ENCODE measurements around the gene MYO10.

DNA sequence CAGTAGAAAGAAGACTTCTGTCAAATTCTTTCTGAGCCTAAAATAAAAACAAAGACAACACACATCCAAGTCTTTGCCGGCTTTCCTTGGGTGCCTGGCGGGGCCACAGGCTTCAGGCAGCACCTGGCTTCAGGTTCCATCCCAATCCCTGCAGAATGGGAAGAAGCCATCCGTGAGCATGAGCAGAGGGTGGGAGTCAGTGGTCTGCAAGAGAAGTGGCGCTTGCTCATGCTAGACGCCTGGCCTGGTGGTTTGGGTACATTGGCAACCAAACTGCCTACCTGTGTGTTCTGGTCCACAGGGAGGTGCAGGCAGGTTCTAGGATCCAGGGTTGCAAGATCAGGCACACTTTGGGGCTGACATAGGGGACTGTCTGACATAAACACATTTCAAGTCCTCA is 271.7 kb downstream of the MYO10 start:
- TF ChIP-seq, protein P1, sequence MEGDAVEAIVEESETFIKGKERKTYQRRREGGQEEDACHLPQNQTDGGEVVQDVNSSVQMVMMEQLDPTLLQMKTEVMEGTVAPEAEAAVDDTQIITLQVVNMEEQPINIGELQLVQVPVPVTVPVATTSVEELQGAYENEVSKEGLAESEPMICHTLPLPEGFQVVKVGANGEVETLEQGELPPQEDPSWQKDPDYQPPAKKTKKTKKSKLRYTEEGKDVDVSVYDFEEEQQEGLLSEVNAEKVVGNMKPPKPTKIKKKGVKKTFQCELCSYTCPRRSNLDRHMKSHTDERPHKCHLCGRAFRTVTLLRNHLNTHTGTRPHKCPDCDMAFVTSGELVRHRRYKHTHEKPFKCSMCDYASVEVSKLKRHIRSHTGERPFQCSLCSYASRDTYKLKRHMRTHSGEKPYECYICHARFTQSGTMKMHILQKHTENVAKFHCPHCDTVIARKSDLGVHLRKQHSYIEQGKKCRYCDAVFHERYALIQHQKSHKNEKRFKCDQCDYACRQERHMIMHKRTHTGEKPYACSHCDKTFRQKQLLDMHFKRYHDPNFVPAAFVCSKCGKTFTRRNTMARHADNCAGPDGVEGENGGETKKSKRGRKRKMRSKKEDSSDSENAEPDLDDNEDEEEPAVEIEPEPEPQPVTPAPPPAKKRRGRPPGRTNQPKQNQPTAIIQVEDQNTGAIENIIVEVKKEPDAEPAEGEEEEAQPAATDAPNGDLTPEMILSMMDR (IDR thresholded peaks at IDR 0.05), result no peak
- TF ChIP-seq EP300 (IDR thresholded peaks at IDR 0.05), result no peak

Data from upper lobe of left lung (tissue), 4 donors.